Spinal cord (tissue), 10 donors: Measurements from ENCODE around the gene ROR2. TPM values are rescaled to one million over a fixed set of nuclear protein-coding genes. Genes with fewer than 3 reads are reported as not detected.

Source experiments
- DNase-seq, 6 donors: peaks; one replicate each; pipeline versions ENCODE4 v3.0.0 to v3.0.0-alpha.2; 2013 to 2015; ENCODE audit warnings: low spot score in 6 of 6, low read depth in 4 of 6
- H3K27ac ChIP-seq: one replicate; pipeline ENCODE4 v1.5.1; 2013; ENCODE audit warnings: low read depth, low read length, control low read depth
- H3K27me3 ChIP-seq: one replicate; pipeline ENCODE4 v1.6.1; 2013; ENCODE audit warnings: low read length; ENCODE audit not compliant: control insufficient read depth, insufficient read depth
- H3K36me3 ChIP-seq: one replicate; pipeline ENCODE4 v1.6.1; 2013; ENCODE audit warnings: low read length; ENCODE audit not compliant: control insufficient read depth, insufficient read depth
- H3K4me1 ChIP-seq: one replicate; pipeline ENCODE4 v1.6.1; 2013; ENCODE audit warnings: low read length; ENCODE audit not compliant: control insufficient read depth, insufficient read depth
- H3K4me3 ChIP-seq: one replicate; pipeline ENCODE4 v1.5.1; 2013; ENCODE audit warnings: low read depth, low read length, control low read depth
- H3K9me3 ChIP-seq: one replicate; pipeline ENCODE4 v1.6.1; 2013; ENCODE audit warnings: low read length; ENCODE audit not compliant: control insufficient read depth, insufficient read depth
- WGBS: methylation state at CpG from one replicate; pipeline ENCODE4 v1.1.5; 2013; ENCODE audit warnings: missing lambda C conversion rate; ENCODE audit not compliant: insufficient coverage; 5-methylcytosine and 5-hydroxymethylcytosine counted together
- polyA plus RNA-seq, 2 donors: library from polyadenylated mRNA; unstranded; fragments of 120-200 nt; gene quantifications; one replicate each; pipeline ENCODE4 v1.2.1, GENCODE V29; 2013; ENCODE audit not compliant: insufficient read length in 2 of 2
- total RNA-seq, 2 donors: library from RNA; depleted of rRNA in 1 of 2; stranded (reverse); fragments of 120-200 nt in 1 of 2; fragments of >200 nt in 1 of 2; gene quantifications; one replicate each; pipeline versions ENCODE4 v1.2.3 to v1.2.4, GENCODE V29; 2013 to 2014
- donor health status: healthy.

The ROR2 gene
- total and polyA plus RNA-seq, 4 donors: 3.1 to 20.6 (median 5.0) TPM

- no peaks in the 10 kb centered on the region for H3K36me3 ChIP-seq
- no peak overlapping the region for H3K4me3 ChIP-seq
- H3K9me3 ChIP-seq: no peaks in the 10 kb centered on the region
- peaks cover 43% of the 10 kb centered on the region for H3K4me1 ChIP-seq
- 16% methylated on average over 9 of the region's 11 CpGs for whole genome bisulfite sequencing
- H3K27ac ChIP-seq: no peak overlapping the region
- peak in 2 of 6 donors; percentile 44 to 58 for DNase-seq
- H3K27me3 ChIP-seq: no peaks in the 10 kb centered on the region
Observed at GRCh38 chr9:91896513-91897121, 53.4 kb downstream of the ROR2 start.

- no peak overlapping the region for H3K4me3 ChIP-seq
- DNase-seq: no peak
- H3K36me3 ChIP-seq: no peaks in the 10 kb centered on the region
- 79% methylated on average over 7 of the region's 7 CpGs for WGBS
- H3K4me1 ChIP-seq: peaks cover 43% of the 10 kb centered on the region
- no peaks in the 10 kb centered on the region for H3K9me3 ChIP-seq
- H3K27me3 ChIP-seq: no peaks in the 10 kb centered on the region
- H3K27ac ChIP-seq: no peak overlapping the region
Observed at GRCh38 chr9:91896097-91896496, 53.9 kb downstream of the ROR2 start.

GRCh38 chr9:91894536-91894935, 55.5 kb downstream of the ROR2 start:
- Histone ChIP-seq H3K36me3 (no peaks in the 10 kb centered on the region), H3K27me3 (no peaks in the 10 kb centered on the region), H3K4me3 (no peak overlapping the region), H3K27ac (no peak overlapping the region), H3K9me3 (no peaks in the 10 kb centered on the region), H3K4me1 (peaks cover 36% of the 10 kb centered on the region)
- WGBS: no CpG with 5 or more reads among the region's 1 CpG
- DNase-seq: no peak

DNA sequence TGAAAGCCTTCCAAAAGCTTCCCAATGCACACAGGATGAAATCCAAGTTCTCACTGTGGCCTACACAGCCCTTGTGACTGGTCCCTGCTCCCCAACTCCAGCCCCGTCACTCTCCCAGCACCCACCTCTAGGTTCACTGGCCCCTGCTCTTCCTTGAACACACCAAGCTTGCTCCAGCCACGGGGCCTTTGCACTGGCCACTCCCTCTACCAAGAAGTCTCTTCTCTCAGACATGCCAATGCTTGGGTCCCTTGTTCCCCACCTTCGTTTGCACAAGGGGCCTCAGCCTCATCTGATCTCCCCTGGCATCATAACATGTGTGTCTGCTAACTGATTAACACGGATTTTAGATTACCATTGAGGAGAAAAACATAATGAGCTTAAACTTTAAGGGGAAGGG, 56.0 kb downstream of the ROR2 start:
- WGBS: 77% methylated on average over 3 of the region's 4 CpGs
- H3K36me3 ChIP-seq: no peaks in the 10 kb centered on the region
- no peaks in the 10 kb centered on the region for H3K27me3 ChIP-seq
- no peak overlapping the region for H3K27ac ChIP-seq
- peaks cover 31% of the 10 kb centered on the region for H3K4me1 ChIP-seq
- H3K4me3 ChIP-seq: no peak overlapping the region
- DNase-seq: no peak
- no peaks in the 10 kb centered on the region for H3K9me3 ChIP-seq

GRCh38 chr9:91891915-91892314, 58.1 kb downstream of the ROR2 start:
- no peak for DNase-seq
- WGBS: 94% methylated on average over 3 of the region's 6 CpGs
- no peak overlapping the region for H3K4me3 ChIP-seq
- no peak overlapping the region for H3K27ac ChIP-seq
- H3K27me3 ChIP-seq: no peaks in the 10 kb centered on the region
- no peaks in the 10 kb centered on the region for H3K9me3 ChIP-seq
- peaks cover 19% of the 10 kb centered on the region for H3K4me1 ChIP-seq
- H3K36me3 ChIP-seq: no peaks in the 10 kb centered on the region

- peaks cover 2% of the 10 kb centered on the region for H3K27me3 ChIP-seq
- no peaks in the 10 kb centered on the region for H3K36me3 ChIP-seq
- H3K4me3 ChIP-seq: no peak overlapping the region
- no peaks in the 10 kb centered on the region for H3K9me3 ChIP-seq
- no CpG with 5 or more reads among the region's 3 CpGs for WGBS
- peaks cover 22% of the 10 kb centered on the region for H3K4me1 ChIP-seq
- no peak overlapping the region for H3K27ac ChIP-seq
- DNase-seq: peak in 1 of 6 donors; percentile 43
Observed at GRCh38 chr9:91890662-91891061, 59.4 kb downstream of the ROR2 start.

- Histone ChIP-seq H3K27me3 (peaks cover 2% of the 10 kb centered on the region), H3K4me1 (peaks cover 26% of the 10 kb centered on the region), H3K4me3 (no peak overlapping the region), H3K27ac (no peak overlapping the region), H3K9me3 (no peaks in the 10 kb centered on the region), H3K36me3 (no peaks in the 10 kb centered on the region)
- no peak for DNase-seq
- WGBS: 90% methylated on average over 16 of the region's 16 CpGs
Observed at GRCh38 chr9:91889161-91889911, 60.7 kb downstream of the ROR2 start.

DNA sequence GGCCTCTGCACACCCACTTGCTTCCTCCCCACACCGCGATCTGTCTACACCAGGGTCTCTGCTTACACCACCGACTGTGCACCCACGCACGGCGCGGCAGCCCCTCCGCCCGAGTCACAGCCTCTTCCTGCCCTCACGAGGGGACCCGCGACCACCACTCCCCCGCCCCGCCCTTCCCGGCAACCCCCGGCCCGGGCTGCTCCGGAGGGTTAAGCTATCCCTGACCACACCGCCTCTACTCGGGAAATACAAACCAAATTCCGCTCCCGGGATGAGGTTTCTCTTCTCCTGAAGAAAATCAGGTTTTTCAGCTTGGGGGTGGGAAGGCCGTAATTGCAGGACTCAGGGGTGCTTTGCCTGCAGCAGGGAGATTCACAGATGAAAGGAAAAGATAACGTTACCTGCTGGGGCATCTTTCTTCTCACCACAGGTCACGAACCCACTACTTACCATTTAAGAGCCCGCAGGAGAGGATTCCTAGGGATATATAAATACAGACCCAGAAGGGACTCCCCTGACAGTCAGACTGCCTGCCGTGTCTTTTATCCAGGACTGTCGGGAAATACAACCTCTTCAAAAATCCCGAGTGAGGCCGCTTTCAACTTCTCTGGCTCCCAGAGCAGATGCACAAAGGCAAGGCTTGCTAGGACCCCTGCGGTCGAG, 63.5 kb downstream of the ROR2 start:
- Histone ChIP-seq H3K9me3 (no peaks in the 10 kb centered on the region), H3K27me3 (peaks cover 2% of the 10 kb centered on the region), H3K36me3 (no peaks in the 10 kb centered on the region), H3K4me3 (no peak overlapping the region), H3K27ac (no peak overlapping the region), H3K4me1 (peaks cover 24% of the 10 kb centered on the region)
- DNase-seq: peak in 1 of 6 donors; percentile 39
- 29% methylated on average over 13 of the region's 32 CpGs for WGBS

GRCh38 chr9:91885746-91886413, 64.1 kb downstream of the ROR2 start:
- no peak for DNase-seq
- Histone ChIP-seq H3K27me3 (peaks cover 2% of the 10 kb centered on the region), H3K9me3 (no peaks in the 10 kb centered on the region), H3K4me1 (peaks cover 24% of the 10 kb centered on the region), H3K4me3 (no peak overlapping the region), H3K36me3 (no peaks in the 10 kb centered on the region), H3K27ac (no peak overlapping the region)
- WGBS: 53% methylated on average over 22 of the region's 22 CpGs
